Measurements from ENCODE around the gene OSBPL3. TPM values are rescaled to one million over a fixed set of nuclear protein-coding genes. Genes with fewer than 3 reads are reported as not detected.

The OSBPL3 gene
- total RNA-seq, 1 donor from 2014 or later, result 37.5 TPM

GRCh38 chr7:24981171-24981951 is 1.4 kb upstream of the OSBPL3 start:
- Mint-ChIP-seq H3K27me3 (ENCODE audit: unreplicated experiment) (peaks cover 16% of the 10 kb centered on the region), H3K4me1 (ENCODE audit: low read depth, unreplicated experiment) (peaks cover 23% of the 10 kb centered on the region), H3K4me3 (ENCODE audit: unreplicated experiment) (peak overlapping the region; percentile 95), H3K27ac (ENCODE audit: unreplicated experiment) (peak overlapping the region; percentile 97), H3K9me3 (ENCODE audit: unreplicated experiment) (peaks cover 10% of the 10 kb centered on the region), H3K36me3 (ENCODE audit: unreplicated experiment) (no peaks in the 10 kb centered on the region)
- no peak for TF ChIP-seq CTCF (IDR thresholded peaks at IDR 0.05; ENCODE audit: partially characterized antibody, unreplicated experiment)
- peak; percentile 41 for DNase-seq

GRCh38 chr7:24980534-24981170 is 674 bp upstream of the OSBPL3 start:
- H3K4me3 Mint-ChIP-seq (ENCODE audit: unreplicated experiment), result peak overlapping the region; percentile 95
- peaks cover 10% of the 10 kb centered on the region for H3K9me3 Mint-ChIP-seq (ENCODE audit: unreplicated experiment)
- H3K36me3 Mint-ChIP-seq (ENCODE audit: unreplicated experiment), result no peaks in the 10 kb centered on the region
- peak overlapping the region; percentile 97 for H3K27ac Mint-ChIP-seq (ENCODE audit: unreplicated experiment)
- no peak for DNase-seq
- peak; percentile 0 for TF ChIP-seq CTCF (IDR thresholded peaks at IDR 0.05; ENCODE audit: partially characterized antibody, unreplicated experiment)
- peaks cover 29% of the 10 kb centered on the region for H3K4me1 Mint-ChIP-seq (ENCODE audit: low read depth, unreplicated experiment)
- peaks cover 16% of the 10 kb centered on the region for H3K27me3 Mint-ChIP-seq (ENCODE audit: unreplicated experiment)

GRCh38 chr7:24979470-24979862 is 512 bp downstream of the OSBPL3 start:
- peak overlapping the region; percentile 93 for H3K4me3 Mint-ChIP-seq (ENCODE audit: unreplicated experiment)
- no peak overlapping the region for H3K27ac Mint-ChIP-seq (ENCODE audit: unreplicated experiment)
- peaks cover 34% of the 10 kb centered on the region for H3K4me1 Mint-ChIP-seq (ENCODE audit: low read depth, unreplicated experiment)
- peak; percentile 48 for TF ChIP-seq CTCF (IDR thresholded peaks at IDR 0.05; ENCODE audit: partially characterized antibody, unreplicated experiment)
- peak; percentile 74 for DNase-seq
- H3K36me3 Mint-ChIP-seq (ENCODE audit: unreplicated experiment), result no peaks in the 10 kb centered on the region
- H3K27me3 Mint-ChIP-seq (ENCODE audit: unreplicated experiment), result peaks cover 16% of the 10 kb centered on the region
- H3K9me3 Mint-ChIP-seq (ENCODE audit: unreplicated experiment), result peaks cover 10% of the 10 kb centered on the region

- Mint-ChIP-seq H3K4me3 (ENCODE audit: unreplicated experiment) (peak overlapping the region; percentile 93), H3K27ac (ENCODE audit: unreplicated experiment) (peak overlapping the region; percentile 45), H3K4me1 (ENCODE audit: low read depth, unreplicated experiment) (peaks cover 37% of the 10 kb centered on the region), H3K36me3 (ENCODE audit: unreplicated experiment) (no peaks in the 10 kb centered on the region), H3K9me3 (ENCODE audit: unreplicated experiment) (peaks cover 8% of the 10 kb centered on the region), H3K27me3 (ENCODE audit: unreplicated experiment) (peaks cover 16% of the 10 kb centered on the region)
- no peak for DNase-seq
- no peak for TF ChIP-seq CTCF (IDR thresholded peaks at IDR 0.05; ENCODE audit: partially characterized antibody, unreplicated experiment)
These were observed 1.0 kb downstream of the OSBPL3 start for GRCh38 chr7:24978843-24979469.
